T1000 (cell line): ENCODE measurements around the gene RBP5.

Experiments
- DNase-seq: peaks from one replicate; lab custom pipeline; 2025; ENCODE audit warnings: mixed read lengths; lab: John Stamatoyannopoulos, UW

Gene RBP5, protein sequence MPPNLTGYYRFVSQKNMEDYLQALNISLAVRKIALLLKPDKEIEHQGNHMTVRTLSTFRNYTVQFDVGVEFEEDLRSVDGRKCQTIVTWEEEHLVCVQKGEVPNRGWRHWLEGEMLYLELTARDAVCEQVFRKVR

DNA sequence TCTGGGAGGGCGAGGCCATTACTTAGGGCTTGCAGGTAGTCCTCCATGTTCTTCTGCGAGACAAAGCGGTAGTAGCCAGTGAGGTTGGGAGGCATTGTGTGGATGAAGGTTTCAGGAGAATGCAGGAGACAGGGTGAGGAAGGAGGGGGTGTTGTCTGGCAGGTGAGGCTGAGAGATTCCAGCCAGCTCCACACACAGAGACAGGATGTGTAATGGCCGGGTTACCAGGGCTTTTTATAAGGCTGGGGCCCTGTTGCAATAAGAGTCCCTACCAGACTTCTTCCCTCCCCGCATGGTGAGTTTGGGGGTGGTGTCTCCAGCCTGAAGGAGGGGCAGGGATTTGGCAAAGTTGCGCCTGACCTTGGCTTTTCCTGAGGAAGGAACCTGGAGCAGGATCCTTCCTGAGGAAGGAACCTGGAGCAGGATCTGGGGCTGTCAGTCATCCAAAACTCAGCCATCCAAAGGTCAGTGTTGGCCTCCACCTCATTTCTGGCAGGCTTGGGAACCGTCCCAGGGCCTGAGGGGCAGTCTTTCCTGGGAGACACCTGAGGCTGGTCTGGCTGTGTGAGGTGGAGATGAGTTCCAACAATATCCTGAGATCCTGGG lies at the start of gene RBP5:
Gene RBP5, minus strand, starts transcription at position 209 of the 606 bp plus-strand sequence. Its CDS starts 114 bp downstream, at position 95.
- no peak for DNase-seq

DNA sequence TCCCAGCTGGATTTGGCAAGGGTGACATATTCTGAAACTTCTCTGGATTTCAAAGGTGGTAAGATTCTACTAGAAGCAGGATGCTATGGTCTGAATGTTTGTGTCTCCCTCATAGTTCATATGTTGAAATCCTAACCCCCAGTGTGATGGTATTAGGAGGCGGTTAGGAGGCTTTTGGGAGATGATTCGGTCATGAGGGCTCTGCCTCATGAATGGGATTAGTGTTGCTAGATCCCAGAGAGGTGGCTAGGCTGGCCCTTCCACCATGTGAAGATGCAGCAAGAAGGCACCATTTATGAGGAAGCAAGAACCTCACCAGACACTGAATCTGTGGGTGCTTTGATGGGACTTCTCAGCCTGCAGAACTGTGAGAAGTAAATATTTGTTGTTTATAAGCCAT lies 49.8 kb upstream of the RBP5 start:
- no peak for DNase-seq

DNA sequence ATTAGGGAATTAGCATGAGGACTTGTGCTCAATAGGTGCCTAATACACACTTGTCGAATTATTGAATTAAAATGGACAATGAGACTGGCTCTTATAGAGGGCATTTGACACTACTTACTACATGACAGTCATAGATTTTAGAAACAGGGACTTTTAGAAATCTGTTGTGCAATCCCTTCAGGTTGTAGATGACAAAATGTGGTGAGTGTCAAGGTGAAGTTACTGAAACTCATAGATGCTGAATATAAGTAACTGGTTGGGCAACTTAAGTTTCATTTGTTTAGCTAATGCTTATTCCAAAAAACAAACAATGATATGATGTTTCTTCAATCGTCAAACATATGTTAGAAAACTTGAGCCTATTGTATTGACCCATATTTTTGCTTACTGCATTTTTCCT lies 47.9 kb upstream of the RBP5 start:
- no peak for DNase-seq

DNA sequence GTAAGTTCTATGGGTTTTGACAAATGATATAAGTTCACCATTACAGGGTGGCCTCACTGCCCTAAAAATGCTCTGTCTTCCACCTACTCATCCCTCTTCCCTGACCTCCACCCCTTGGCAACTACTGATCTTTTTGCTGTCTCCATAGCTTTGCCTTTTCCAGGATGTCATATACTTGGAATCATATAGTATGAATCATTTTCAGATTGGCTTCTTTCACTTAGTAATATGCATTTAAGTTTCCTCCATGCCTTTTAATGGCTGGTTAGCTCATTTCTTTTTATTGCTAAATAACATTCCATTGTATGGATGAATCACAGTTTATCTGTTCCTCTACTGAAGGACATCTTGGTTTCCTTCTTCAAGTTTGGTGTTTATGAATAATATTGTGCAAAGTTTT lies 46.8 kb upstream of the RBP5 start:
- DNase-seq, result no peak

DNA sequence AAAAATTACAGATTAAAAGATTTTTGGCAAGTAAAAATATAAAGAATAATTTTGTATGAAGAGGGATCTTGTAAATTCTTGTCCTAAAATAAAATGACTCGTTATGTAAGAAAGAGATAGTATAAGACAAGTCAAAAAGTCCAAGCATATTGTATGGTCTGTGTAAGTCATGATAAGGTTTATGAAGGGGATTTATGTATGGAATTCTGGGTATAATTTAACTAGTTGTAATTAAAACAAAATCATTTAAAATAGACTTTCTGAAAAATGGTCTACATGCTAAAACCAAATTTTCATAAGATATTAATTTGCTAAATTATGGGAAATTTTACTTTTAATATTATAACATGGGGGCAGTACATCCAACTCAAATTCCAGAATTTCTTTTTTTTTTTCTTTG lies 43.2 kb upstream of the RBP5 start:
- DNase-seq, result no peak

DNA sequence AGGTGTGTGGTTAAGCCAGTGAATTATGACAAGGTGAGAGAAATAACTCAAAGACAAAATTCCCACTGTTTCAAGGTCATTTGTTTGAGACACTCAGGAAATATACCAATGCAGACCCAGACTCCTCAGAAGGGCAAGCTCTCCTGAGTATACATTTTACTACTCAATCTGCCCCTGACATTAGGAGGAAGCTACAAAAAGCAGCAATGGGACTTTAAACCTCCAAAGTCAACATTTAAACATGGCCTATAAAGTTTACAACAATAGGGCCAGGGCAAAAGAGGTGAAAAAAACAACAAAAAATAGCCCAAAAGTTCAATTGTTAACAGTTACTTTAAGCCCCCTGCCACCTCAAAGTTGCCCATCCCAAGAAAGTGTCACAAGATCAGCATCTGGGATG lies 41.3 kb upstream of the RBP5 start:
- DNase-seq, result no peak

DNA sequence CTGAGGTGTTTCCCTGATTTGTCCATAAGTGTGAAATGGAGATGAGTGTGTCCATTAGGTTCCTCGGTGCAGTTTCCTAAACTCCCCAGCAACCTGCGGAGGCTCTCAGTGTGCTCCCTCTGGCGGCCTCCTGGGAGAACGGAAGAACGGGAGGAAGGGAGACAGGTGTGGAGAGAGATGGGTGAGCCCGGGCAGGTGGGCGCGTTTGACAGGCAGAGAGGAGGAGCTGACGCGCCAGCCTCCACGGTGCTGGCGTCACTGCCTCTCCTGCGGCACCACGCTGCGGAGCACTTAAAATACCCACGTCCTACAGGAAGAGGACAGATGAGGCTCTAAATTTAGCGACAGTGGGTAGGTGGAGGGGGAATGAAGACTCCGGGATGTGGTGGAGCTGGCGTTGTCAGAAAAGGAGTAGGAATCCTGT lies 34.0 kb upstream of the RBP5 start:
- no peak for DNase-seq

DNA sequence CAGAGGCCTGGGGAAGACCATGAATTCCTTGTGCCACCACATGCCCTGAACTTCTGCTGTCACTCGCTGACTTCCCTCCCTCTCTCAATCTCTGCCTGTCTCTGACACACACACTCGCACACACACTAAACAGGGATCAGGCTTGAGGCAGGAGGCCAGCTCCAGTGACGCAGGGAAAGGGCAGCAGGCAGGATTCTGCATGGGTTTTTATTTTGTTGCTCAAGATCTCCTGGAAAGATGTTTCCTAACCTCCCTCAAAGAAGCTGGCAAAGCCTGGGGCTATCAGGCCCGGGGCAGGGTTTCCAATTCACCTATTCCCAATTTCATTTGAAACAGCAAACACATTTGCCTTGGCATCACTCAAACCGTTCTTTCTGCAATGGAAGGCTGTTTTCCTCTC lies 33.1 kb upstream of the RBP5 start:
- DNase-seq, result no peak

DNA sequence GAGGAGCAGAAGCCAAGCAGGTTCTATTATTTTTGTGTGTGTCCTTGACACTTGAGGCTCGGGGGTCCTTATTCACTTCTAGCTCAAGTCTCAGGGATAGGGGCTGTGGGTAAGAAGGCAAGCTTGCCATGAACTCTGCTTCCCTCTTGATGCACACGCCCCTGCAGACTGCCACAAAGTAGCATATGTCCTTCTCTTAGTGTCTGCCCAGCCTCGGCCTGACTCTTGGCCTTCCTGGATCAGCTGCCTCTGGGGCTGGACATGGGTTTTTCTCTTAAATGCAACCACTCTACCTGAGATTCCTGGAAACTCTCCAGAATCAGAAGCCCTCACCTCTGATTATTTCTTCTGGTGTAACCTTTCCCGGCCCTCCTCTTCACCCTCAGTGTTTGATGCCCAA lies 32.6 kb upstream of the RBP5 start:
- DNase-seq, result no peak

DNA sequence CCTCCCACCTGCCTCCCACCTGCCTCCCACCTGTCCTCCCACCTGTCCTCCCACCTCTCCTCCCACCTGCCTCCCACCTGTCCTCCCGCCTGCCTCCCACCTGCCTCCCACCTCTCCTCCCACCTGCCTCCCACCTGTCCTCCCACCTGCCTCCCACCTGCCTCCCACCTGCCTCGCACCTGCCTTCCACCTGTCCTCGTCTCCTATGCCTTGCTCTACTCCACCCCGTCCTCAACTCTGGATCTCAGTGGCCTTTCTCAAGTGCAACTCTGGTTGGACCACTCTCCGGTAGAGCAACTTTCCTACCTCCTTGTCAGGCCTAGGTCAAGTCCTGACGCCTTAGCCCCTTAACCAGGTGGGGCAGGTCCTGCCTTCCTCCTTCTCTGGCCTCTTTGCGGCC lies 31.5 kb upstream of the RBP5 start:
- DNase-seq, result no peak

DNA sequence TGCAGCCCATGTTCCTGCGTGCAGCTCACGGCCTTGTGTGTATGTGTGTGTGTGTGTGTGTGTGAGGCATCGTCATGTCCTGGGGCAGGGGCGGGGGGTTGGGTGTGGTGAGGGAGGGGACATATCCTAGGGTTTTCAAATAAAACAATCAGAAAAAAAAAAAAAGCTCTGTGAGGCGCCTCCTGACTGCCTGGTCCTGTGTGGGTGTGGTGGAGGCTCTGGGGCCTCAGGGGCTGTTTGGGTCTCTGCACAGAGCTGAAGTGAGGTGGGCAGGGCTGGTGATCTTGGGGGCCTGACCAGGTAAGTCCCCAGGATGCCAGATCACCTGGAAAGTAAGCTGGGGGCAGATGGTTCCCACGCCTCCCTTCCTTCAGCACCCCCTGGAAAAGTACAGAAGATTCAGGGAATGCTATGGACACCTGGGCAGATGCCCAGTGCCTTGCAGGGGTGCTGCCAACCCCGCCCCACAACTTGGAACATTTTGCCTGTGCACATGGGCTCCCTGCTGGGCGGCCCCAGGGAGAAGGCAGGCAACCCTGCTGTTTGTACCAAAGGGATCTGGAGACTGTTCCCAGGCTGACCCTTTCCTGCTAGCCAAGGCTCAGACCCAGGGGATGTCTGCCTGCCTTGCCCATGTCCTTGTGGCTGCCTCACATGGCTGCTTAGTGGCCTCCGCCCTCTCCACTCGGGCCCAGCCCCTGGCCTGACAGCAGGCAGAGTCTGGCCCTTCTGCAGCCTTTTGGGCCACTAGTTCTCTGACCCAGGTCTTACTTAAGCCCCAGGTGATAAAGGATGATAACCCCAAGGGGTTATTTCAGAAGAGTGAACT lies 30.3 kb upstream of the RBP5 start:
- no peak for DNase-seq

DNA sequence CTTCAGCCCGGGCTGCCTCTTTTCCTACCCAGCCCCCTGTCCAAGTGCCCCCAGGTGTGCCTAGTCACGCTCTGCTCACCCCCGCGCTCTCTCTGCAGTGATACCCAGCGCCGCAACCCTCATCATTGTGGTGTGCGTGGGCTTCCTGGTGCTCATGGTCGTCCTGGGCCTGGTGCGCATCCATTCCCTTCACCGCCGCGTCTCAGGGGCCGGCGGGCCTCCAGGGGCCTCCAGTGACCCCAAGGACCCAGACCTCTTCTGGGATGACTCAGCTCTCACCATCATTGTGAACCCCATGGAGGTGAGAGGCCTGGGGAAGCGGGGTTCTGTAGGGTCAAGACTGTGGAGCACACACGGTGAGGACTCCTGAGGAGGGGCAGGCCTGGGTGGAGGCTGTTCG lies 28.7 kb upstream of the RBP5 start:
- DNase-seq, result no peak

DNA sequence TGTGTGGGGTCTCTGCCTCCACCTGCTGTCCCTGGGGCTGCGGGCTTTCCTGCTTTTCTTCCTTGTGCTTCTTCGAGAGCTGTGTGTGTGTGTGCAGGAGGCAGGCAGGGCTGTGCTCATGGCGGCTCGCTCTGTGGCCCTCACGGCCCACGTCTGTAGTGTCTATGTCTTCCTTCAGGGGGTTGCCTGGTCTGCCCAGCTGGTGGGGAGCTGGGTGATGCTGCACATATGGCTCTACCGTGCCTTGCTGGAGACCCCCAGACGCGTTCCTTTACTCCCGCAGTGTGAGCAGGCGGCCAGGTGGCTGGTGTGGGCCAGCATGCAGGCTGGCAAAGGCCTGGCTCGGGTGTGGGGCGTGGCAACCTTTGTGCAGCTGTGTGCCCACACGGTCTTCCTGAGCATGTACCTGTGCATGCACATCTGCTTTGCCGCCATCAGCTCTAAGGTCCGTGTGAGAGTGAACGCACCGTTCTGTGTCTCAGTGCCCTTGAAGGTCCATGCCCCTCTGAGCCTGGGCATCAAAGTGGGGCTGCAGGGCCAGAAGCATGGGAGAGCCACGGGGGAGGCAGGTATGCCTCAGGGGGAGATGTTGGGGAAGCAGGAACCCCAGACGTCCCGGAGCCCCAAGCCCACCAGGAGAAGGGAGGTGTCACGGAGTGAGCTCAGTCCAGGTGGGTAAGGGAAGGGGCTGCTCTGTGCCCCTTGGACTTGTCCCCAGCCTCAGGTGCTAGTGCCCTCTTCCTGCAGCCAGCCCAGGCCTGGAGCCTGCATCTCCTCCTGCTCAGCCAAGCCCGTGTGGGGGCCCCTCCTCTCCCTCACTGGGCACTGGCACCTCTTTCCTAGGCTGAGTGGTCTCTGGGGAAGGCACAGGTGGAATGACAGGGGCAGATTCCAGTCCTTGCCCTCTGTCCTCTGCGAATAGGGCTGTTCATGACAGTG lies 27.8 kb upstream of the RBP5 start:
- DNase-seq, result no peak

DNA sequence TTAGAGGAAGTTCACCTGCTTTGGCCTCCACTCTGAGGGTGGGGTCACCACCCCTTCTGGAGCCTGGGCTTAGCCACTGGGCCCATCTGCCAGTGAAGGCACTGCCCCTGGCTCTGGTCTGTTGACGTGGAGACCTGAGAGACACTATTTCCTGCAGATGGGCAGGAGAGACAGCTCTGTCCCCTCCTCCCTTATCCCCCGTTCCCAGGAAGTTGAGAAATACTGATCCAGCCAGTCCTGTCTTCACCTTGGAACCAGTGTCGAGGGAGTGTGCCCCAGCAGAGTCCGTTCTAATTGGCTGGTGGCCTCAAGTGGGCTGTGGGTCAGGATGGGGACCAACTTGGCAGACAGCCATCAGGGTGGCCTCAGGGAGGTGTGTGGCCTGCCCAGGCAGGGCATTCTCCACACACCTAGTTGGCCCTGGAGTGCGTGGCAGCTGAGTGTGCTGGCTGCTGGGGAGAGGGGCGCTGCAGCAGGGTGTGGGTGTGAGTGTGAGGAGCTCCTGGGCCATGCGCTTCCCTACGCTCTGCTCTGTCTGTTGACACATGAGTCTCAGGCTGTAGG lies 26.9 kb upstream of the RBP5 start:
- DNase-seq, result no peak

DNA sequence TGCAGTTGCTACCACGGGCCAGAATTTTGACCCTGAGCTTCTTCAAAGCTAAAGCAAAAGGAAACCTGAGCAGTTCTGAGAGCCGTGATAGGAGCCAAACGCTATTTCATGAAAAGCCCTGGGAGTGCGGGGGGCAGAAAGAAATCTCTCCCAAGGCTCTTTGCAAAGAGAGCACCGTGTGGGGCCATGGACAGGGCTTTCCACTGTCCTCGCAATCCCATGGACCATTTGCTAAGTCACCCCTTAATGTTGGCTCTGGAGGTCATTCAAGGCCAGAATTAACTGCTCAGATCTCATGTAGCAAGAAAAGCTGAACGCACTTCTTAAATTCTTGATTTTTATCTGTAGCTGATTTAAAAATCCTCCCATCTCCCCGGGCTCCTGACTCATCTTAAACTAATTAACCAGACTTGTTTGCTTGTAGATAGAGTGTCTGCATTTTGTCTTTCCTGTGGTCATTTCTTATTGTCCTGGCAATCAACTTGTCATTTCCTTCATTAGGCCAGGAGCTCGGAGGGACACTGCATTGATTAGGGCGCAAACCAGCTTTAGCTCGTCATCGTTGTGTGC lies 26.3 kb upstream of the RBP5 start:
- no peak for DNase-seq

DNA sequence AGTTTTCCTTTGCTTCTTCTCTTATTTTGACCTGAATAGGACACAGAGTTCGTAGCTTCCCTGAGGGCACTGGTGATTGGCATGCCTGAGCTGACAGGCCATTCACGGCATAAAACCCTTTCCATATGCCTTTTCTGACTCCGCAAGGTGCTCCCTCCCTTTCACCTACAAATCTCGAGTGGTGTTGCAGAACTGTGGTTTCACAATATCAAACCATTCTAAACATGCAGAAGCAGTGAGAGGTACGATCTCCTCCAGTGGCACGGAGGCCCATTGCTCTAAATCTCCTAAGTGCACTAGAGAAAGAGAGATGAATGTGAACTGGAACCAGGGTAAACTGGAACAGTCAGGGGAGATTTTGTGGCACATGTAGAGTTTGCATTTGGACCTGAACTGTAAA lies 25.4 kb upstream of the RBP5 start:
- DNase-seq, result no peak

DNA sequence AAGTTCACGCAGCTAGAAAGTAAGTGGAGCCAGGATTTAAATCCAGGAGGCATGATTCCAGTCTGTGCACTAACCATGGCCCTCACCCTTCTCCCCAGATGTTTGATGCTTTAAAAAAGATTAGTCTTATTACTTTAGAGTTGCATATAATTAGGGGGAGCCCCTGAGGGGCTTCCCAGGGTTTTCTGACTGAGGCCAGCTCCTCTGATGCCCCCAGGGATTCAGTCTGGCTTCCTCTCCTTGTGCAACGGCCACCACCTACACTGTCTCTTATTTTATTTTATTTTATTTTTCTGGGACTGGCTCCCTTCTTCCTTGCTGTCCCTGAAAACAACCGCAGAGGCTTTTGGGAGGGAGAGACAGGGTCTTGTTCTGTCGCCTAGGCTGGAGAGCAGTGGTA lies 24.1 kb upstream of the RBP5 start:
- DNase-seq, result no peak

DNA sequence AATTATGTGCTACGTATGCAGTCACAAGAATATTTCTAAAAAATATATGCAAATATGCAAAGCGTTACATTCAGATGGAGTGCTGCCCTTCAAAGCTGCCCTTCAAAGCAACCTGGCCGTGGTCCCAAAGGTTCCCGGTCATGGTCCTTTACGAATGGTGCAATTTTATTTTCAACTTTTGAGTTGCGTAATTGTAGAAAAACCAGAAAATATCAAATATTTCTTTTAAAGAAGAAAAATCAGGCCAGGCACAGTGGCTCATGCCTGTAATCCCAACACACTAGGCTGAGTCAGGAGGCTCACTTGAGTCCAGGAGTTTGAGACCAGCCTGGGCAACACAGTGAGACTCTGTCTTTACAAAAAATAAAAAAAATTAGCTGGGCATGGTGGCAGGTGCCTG lies 22.8 kb upstream of the RBP5 start:
- DNase-seq, result no peak

DNA sequence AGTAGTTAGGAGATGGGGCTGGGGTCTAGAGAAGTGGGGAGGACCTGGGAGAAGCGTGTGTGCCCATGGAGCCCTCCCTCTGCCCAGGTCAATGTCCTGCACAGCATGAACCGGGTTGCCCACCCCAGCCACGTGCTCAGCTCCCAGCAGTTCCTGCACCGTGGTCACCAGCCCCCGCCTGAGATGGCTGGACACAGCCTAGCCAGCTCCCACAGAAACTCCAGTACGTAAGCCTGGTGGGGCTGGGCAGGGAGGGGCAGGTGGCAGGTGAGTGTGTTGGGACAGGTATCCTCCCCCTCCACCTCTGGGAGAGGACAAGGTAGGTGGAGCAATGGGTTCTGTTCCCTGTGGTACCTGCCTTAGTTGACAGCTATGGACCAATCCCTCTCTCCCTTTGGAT lies 22.2 kb upstream of the RBP5 start:
- no peak for DNase-seq

DNA sequence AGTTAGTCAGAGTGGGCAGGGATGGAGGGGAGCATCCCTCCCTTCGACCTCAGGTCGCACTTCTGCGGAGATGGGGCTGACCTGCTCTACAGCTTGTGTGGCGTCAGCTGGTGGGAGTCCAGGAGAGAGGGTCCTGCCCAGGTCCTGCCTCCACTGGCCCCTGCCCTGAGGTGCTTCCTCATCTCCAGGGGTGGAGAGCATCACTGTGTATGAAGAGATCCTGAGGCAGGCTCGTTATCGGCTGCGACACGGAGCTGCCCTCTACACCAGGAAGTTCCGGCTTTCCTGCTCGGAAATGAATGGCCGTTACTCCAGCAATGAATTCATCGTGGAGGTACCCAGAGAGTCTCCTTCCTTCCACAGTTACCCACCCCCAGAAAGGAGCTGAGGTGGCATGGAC lies 21.7 kb upstream of the RBP5 start:
- no peak for DNase-seq

DNA sequence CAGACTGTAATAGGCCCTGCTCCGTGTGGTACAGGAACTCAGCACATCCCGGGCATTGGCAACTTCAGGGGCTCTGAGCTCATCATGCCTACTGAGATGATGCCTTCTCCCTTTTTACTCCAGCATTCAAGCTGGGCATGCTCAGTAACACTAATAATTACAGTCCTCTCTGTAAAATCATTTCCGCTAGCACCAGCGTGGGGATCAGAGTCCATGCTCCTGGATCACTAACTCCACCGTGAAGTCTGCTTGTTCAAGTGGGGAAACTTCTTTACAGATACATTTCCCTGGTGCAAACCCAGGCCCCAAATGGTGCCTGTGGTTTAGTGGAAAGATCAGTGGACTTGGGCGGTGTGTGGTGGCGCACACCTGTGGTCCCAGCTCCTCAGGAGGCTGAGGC lies 18.2 kb upstream of the RBP5 start:
- DNase-seq, result no peak

DNA sequence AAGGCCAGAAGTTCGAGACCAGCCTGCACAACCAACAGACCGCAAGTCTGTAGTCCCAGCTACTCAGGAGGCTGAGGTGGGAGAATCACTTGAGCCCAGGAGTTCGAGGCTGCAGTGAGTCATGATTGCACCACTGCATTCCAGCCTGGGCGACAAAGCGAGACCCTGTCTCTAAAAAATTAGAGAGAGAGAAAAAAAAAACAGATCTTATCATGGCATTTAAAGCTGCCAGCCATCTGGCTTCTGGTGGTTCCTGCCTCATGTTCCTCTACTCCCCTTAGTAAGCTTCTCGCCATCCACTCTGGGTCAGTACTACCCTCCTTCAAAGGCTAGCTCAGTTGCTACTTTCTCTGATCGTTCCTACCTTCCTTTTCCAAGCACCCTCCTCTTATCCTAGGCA lies 17.5 kb upstream of the RBP5 start:
- DNase-seq, result no peak
